Testis (tissue), 2 donors: ENCODE results near the gene MAPKAPK5.

ENCODE experiments used
- POLR2A ChIP-seq: fragments of 450-650 bp; IDR thresholded peaks from one replicate; pipeline ENCODE4 v1.6.1; 2017; ENCODE audit warnings: antibody characterized with exemption, mild to moderate bottlenecking, moderate library complexity
- TF ChIP-seq, protein P1 (sequence below), 3 experiments: fragments of 450-650 bp in 2 of 3; fragments of 200-600 bp in 1 of 3; sonication (generic) in 1 of 3; IDR thresholded peaks; one replicate each; pipeline ENCODE4 v1.5.1; 2016 to 2019; ENCODE audit warnings: antibody characterized with exemption in 3 of 3, mild to moderate bottlenecking in 2 of 3, moderate library complexity in 1 of 3

GRCh38 chr12:111841236-111841749, 735 bp upstream of the MAPKAPK5 start:
- TF ChIP-seq POLR2A = no peak
- TF ChIP-seq, protein P1, sequence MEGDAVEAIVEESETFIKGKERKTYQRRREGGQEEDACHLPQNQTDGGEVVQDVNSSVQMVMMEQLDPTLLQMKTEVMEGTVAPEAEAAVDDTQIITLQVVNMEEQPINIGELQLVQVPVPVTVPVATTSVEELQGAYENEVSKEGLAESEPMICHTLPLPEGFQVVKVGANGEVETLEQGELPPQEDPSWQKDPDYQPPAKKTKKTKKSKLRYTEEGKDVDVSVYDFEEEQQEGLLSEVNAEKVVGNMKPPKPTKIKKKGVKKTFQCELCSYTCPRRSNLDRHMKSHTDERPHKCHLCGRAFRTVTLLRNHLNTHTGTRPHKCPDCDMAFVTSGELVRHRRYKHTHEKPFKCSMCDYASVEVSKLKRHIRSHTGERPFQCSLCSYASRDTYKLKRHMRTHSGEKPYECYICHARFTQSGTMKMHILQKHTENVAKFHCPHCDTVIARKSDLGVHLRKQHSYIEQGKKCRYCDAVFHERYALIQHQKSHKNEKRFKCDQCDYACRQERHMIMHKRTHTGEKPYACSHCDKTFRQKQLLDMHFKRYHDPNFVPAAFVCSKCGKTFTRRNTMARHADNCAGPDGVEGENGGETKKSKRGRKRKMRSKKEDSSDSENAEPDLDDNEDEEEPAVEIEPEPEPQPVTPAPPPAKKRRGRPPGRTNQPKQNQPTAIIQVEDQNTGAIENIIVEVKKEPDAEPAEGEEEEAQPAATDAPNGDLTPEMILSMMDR (IDR thresholded peaks at IDR 0.05) = no peak
